Neural cell (in vitro differentiated cells): ENCODE measurements around the gene DCTD.

Experiments used
- RAD21 ChIP-seq: fragments of 450-650 bp; conservative IDR thresholded peaks from 2 replicates; pipeline ENCODE4 v1.6.1; 2014; ENCODE audit warnings: antibody characterized with exemption, mild to moderate bottlenecking, moderate library complexity
- TF ChIP-seq, protein P1 (sequence below): fragments of 450-650 bp; IDR thresholded peaks from 2 replicates; pipeline ENCODE4 v1.5.1; 2014; ENCODE audit warnings: antibody characterized with exemption, mild to moderate bottlenecking, moderate library complexity; ENCODE audit not compliant: poor library complexity, severe bottlenecking

DNA sequence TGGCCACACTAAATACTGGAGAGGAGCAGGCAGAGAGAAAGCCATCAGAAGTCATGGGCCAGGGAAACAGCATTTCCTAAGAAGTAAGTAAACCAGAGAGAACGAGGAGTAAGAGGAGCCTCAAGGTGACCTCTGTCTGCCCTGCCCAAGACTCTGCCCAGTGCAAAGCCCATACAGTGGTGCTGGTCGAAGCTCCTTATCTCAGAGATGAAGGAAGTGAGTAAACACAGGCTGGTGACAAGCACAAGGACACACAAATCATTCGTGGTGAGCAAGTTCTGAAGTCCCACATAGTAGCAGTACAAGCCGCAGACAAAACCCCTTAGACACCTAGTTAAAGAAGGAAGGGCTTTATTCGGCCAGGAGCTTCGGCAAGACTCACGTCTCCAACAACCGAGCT lies 62.7 kb downstream of the DCTD start:
- no peak for TF ChIP-seq RAD21
- TF ChIP-seq, protein P1, sequence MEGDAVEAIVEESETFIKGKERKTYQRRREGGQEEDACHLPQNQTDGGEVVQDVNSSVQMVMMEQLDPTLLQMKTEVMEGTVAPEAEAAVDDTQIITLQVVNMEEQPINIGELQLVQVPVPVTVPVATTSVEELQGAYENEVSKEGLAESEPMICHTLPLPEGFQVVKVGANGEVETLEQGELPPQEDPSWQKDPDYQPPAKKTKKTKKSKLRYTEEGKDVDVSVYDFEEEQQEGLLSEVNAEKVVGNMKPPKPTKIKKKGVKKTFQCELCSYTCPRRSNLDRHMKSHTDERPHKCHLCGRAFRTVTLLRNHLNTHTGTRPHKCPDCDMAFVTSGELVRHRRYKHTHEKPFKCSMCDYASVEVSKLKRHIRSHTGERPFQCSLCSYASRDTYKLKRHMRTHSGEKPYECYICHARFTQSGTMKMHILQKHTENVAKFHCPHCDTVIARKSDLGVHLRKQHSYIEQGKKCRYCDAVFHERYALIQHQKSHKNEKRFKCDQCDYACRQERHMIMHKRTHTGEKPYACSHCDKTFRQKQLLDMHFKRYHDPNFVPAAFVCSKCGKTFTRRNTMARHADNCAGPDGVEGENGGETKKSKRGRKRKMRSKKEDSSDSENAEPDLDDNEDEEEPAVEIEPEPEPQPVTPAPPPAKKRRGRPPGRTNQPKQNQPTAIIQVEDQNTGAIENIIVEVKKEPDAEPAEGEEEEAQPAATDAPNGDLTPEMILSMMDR: no peak
